Smooth muscle cell (in vitro differentiated cells): ENCODE measurements around the gene CA10. TPM values are rescaled to one million over a fixed set of nuclear protein-coding genes. Genes with fewer than 3 reads are reported as not detected.

Experiments
- DNase-seq: peaks from one replicate; lab custom pipeline; 2025; ENCODE audit not compliant: unreplicated experiment; lab: John Stamatoyannopoulos, UW
- H2AFZ ChIP-seq: fragments of 200-600 bp; sonication (generic); 2 replicates; pipeline ENCODE4 v1.6.0; 2016; ENCODE audit warnings: antibody characterized with exemption, low read depth, mild to moderate bottlenecking
- H3F3A ChIP-seq: fragments of 200-600 bp; sonication (generic); 2 replicates; pipeline ENCODE4 v1.6.0; 2017; ENCODE audit warnings: antibody characterized with exemption, low read depth
- H3K27ac ChIP-seq: fragments of 200-600 bp; sonication (generic); 2 replicates; pipeline ENCODE4 v1.5.1; 2016; ENCODE audit warnings: low read depth, mild to moderate bottlenecking
- H3K27me3 ChIP-seq: fragments of 200-600 bp; sonication (generic); 2 replicates; pipeline ENCODE4 v1.6.1; 2016; ENCODE audit warnings: low read depth, mild to moderate bottlenecking
- H3K36me3 ChIP-seq: fragments of 200-600 bp; sonication (generic); 2 replicates; pipeline ENCODE4 v1.5.1; 2016; ENCODE audit warnings: low read depth
- H3K4me1 ChIP-seq: fragments of 200-600 bp; sonication (generic); 2 replicates; pipeline ENCODE4 v1.5.1; 2016; ENCODE audit warnings: low read depth
- H3K4me2 ChIP-seq: fragments of 200-600 bp; sonication (generic); 2 replicates; pipeline ENCODE4 v1.6.0; 2016; ENCODE audit warnings: mild to moderate bottlenecking
- H3K4me3 ChIP-seq: fragments of 200-600 bp; sonication (generic); 2 replicates; pipeline ENCODE4 v1.5.1; 2016; ENCODE audit warnings: mild to moderate bottlenecking
- H3K79me2 ChIP-seq: fragments of 200-600 bp; sonication (generic); 2 replicates; pipeline ENCODE4 v1.6.0; 2016; ENCODE audit warnings: low read depth, mild to moderate bottlenecking
- H3K9ac ChIP-seq: fragments of 200-600 bp; sonication (generic); 2 replicates; pipeline ENCODE4 v1.6.0; 2016; ENCODE audit warnings: low read depth
- H3K9me3 ChIP-seq: fragments of 200-600 bp; sonication (generic); replicated peaks from 2 replicates; pipeline ENCODE4 v1.5.1; 2016; ENCODE audit warnings: low read depth
- H4K20me1 ChIP-seq: fragments of 200-600 bp; sonication (generic); 2 replicates; pipeline ENCODE4 v1.6.0; 2016; ENCODE audit warnings: low read depth
- CTCF ChIP-seq: fragments of 200-600 bp; sonication (generic); IDR thresholded peaks from 2 replicates; pipeline ENCODE4 v1.5.1; 2017; ENCODE audit warnings: borderline replicate concordance, mild to moderate bottlenecking, antibody characterized with exemption; ENCODE audit not compliant: insufficient read depth, poor library complexity, severe bottlenecking
- WGBS: methylation state at CpG from one replicate; pipeline ENCODE4 v1.1.7; 2016; ENCODE audit warnings: low lambda C conversion rate; 5-methylcytosine and 5-hydroxymethylcytosine counted together
- polyA plus RNA-seq: library from polyadenylated mRNA; unstranded; fragments of >200 nt; fragmentation: Nextera tagmentation; extraction: Ambion mirVana; gene quantifications from 2 replicates; pipeline ENCODE4 v1.2.1, GENCODE V29; 2016
- total RNA-seq: library from RNA; depleted of rRNA; stranded (reverse); fragments of >200 nt; gene quantifications from 2 replicates; pipeline ENCODE4 v1.2.3, GENCODE V29; 2014

CA10 gene
- total and polyA plus RNA-seq, 2 experiments from 2014 or later, result 0.54 TPM; not detected in 1

- Histone ChIP-seq H2AFZ (no peak overlapping the region), H3K36me3 (no peaks in the 10 kb centered on the region), H3F3A (no peaks in the 10 kb centered on the region), H3K27ac (no peak overlapping the region), H3K79me2 (no peaks in the 10 kb centered on the region), H3K4me2 (no peak overlapping the region), H3K4me3 (no peak overlapping the region), H3K27me3 (no peaks in the 10 kb centered on the region), H3K4me1 (no peaks in the 10 kb centered on the region), H3K9me3 (no peaks in the 10 kb centered on the region), H4K20me1 (no peaks in the 10 kb centered on the region), H3K9ac (no peak overlapping the region)
- TF ChIP-seq CTCF, result no peak
- no peak for DNase-seq
- 66% methylated on average over 1 of the region's 1 CpG for WGBS
Measured at GRCh38 chr17:51818777-51819176, 339.7 kb downstream of the CA10 start.

GRCh38 chr17:51817955-51818354 is 340.6 kb downstream of the CA10 start:
- H3K36me3 ChIP-seq, result no peaks in the 10 kb centered on the region
- no peaks in the 10 kb centered on the region for H3K27me3 ChIP-seq
- H3K9me3 ChIP-seq, result no peaks in the 10 kb centered on the region
- no peak for DNase-seq
- no peak overlapping the region for H3K9ac ChIP-seq
- H3K4me1 ChIP-seq, result no peaks in the 10 kb centered on the region
- no peak overlapping the region for H2AFZ ChIP-seq
- no peaks in the 10 kb centered on the region for H3K79me2 ChIP-seq
- H3K4me2 ChIP-seq, result no peak overlapping the region
- H3K4me3 ChIP-seq, result no peak overlapping the region
- no peak for TF ChIP-seq CTCF
- 77% methylated on average over 1 of the region's 1 CpG for WGBS
- H3K27ac ChIP-seq, result no peak overlapping the region
- no peaks in the 10 kb centered on the region for H4K20me1 ChIP-seq
- H3F3A ChIP-seq, result no peaks in the 10 kb centered on the region

GRCh38 chr17:51817117-51817516 is 341.4 kb downstream of the CA10 start:
- Histone ChIP-seq H3K79me2 (no peaks in the 10 kb centered on the region), H3K27ac (no peak overlapping the region)

More at GRCh38 chr17:51817117-51817516, 341.4 kb downstream of the CA10 start:
- H3K9me3 ChIP-seq, result no peaks in the 10 kb centered on the region
- DNase-seq, result no peak
- H4K20me1 ChIP-seq, result no peaks in the 10 kb centered on the region
- H3K36me3 ChIP-seq, result no peaks in the 10 kb centered on the region
- H2AFZ ChIP-seq, result no peak overlapping the region
- no peak for TF ChIP-seq CTCF
- H3K9ac ChIP-seq, result no peak overlapping the region
- H3K4me3 ChIP-seq, result no peak overlapping the region
- H3K4me1 ChIP-seq, result no peaks in the 10 kb centered on the region
- no peaks in the 10 kb centered on the region for H3F3A ChIP-seq
- H3K4me2 ChIP-seq, result no peak overlapping the region
- no peaks in the 10 kb centered on the region for H3K27me3 ChIP-seq
